ENCODE measurements around the gene DLG2.

Gene DLG2

GRCh38 chr11:84628871-84629620, 998.1 kb downstream of the DLG2 start:
- no peak for DNase-seq

GRCh38 chr11:84626256-84626655, 1000.9 kb downstream of the DLG2 start:
- no peak for DNase-seq

- no peak for DNase-seq
These were observed 1014.5 kb downstream of the DLG2 start for GRCh38 chr11:84612645-84613044.

GRCh38 chr11:84608837-84609196, 1018.3 kb downstream of the DLG2 start:
- DNase-seq = no peak

- DNase-seq = no peak
These were observed 1018.9 kb downstream of the DLG2 start for GRCh38 chr11:84607975-84608836.

- no peak for DNase-seq
These were observed 1032.5 kb downstream of the DLG2 start for GRCh38 chr11:84594602-84595001.

GRCh38 chr11:84590106-84590505, 1037.0 kb downstream of the DLG2 start:
- no peak for DNase-seq

GRCh38 chr11:84588131-84588829, 1038.9 kb downstream of the DLG2 start:
- no peak for DNase-seq

GRCh38 chr11:84583106-84583505, 1044.0 kb downstream of the DLG2 start:
- DNase-seq = no peak

GRCh38 chr11:84581083-84581482, 1046.1 kb downstream of the DLG2 start:
- DNase-seq = no peak

- DNase-seq = no peak
These were observed 1046.7 kb downstream of the DLG2 start for GRCh38 chr11:84580428-84580827.

GRCh38 chr11:84573868-84574267, 1053.3 kb downstream of the DLG2 start:
- DNase-seq = no peak

GRCh38 chr11:84566671-84567070, 1060.5 kb downstream of the DLG2 start:
- DNase-seq = no peak

- no peak for DNase-seq
These were observed 1062.3 kb downstream of the DLG2 start for GRCh38 chr11:84564867-84565184.

GRCh38 chr11:84564180-84564866, 1062.8 kb downstream of the DLG2 start:
- no peak for DNase-seq

- no peak for DNase-seq
These were observed 1063.8 kb downstream of the DLG2 start for GRCh38 chr11:84563356-84563755.

- no peak for DNase-seq
These were observed 1066.9 kb downstream of the DLG2 start for GRCh38 chr11:84560206-84560605.

- DNase-seq = no peak
These were observed 1068.8 kb downstream of the DLG2 start for GRCh38 chr11:84558085-84558905.

GRCh38 chr11:84552791-84553190, 1074.4 kb downstream of the DLG2 start:
- no peak for DNase-seq

GRCh38 chr11:84549217-84549616, 1077.9 kb downstream of the DLG2 start:
- no peak for DNase-seq

- DNase-seq = no peak
These were observed 1082.6 kb downstream of the DLG2 start for GRCh38 chr11:84544566-84544965.

All from activated gamma-delta T cell treated with Interleukin-2 at 50 U/mL for 16 hours (primary cell).